NCI-H345 treated with DMSO at 0.1 percent for 48 hours (cell line): Measurements from ENCODE around the gene CHDH.

ENCODE experiments used
- DNase-seq: peaks from one replicate; lab custom pipeline; 2025; ENCODE audit not compliant: unreplicated experiment; lab: John Stamatoyannopoulos, UW

Gene CHDH

GRCh38 chr3:53846134-53846850, at the start of gene CHDH, which contains the start of gene IL17RB:
Gene CHDH (minus strand): TSS chr3:53846419. CDS start chr3:53824008, 22,411 bp downstream.
Gene IL17RB (plus strand): TSS chr3:53846568. CDS start chr3:53846589, 21 bp downstream.
- peak; percentile 10 for DNase-seq

- no peak for DNase-seq
Observed at GRCh38 chr3:53892286-53892637, 46.0 kb upstream of the CHDH start.

- DNase-seq, result peak; percentile 94
Observed at GRCh38 chr3:53891497-53892285, 45.5 kb upstream of the CHDH start, which contains the start of gene SELENOK. Gene SELENOK (minus strand): TSS chr3:53891859.

- DNase-seq, result no peak
Observed at GRCh38 chr3:53890726-53891475, 44.7 kb upstream of the CHDH start.

GRCh38 chr3:53888232-53888631, 42.0 kb upstream of the CHDH start:
- no peak for DNase-seq

GRCh38 chr3:53887446-53887845, 41.2 kb upstream of the CHDH start:
- no peak for DNase-seq

- DNase-seq, result no peak
Observed at GRCh38 chr3:53885239-53885638, 39.0 kb upstream of the CHDH start.

GRCh38 chr3:53884623-53885022, 38.4 kb upstream of the CHDH start:
- no peak for DNase-seq

- DNase-seq, result no peak
Observed at GRCh38 chr3:53883008-53883407, 36.8 kb upstream of the CHDH start.

GRCh38 chr3:53881691-53882593, 35.7 kb upstream of the CHDH start, which contains the start of gene ACTR8:
Gene ACTR8 (minus strand): TSS chr3:53882152. CDS start chr3:53882101, 51 bp downstream.
- peak; percentile 46 for DNase-seq

- DNase-seq, result no peak
Observed at GRCh38 chr3:53880396-53881345, 34.5 kb upstream of the CHDH start.

GRCh38 chr3:53865732-53866499, 19.7 kb upstream of the CHDH start:
- DNase-seq, result no peak

GRCh38 chr3:53863145-53863544, 16.9 kb upstream of the CHDH start:
- no peak for DNase-seq

GRCh38 chr3:53862241-53862640, 16.0 kb upstream of the CHDH start:
- DNase-seq, result no peak

GRCh38 chr3:53860196-53860595, 14.0 kb upstream of the CHDH start:
- DNase-seq, result no peak

GRCh38 chr3:53859178-53859577, 13.0 kb upstream of the CHDH start:
- no peak for DNase-seq

GRCh38 chr3:53858096-53858741, 12.0 kb upstream of the CHDH start:
- DNase-seq, result no peak

- DNase-seq, result no peak
Observed at GRCh38 chr3:53856964-53857363, 10.7 kb upstream of the CHDH start.
